ENCODE results near the gene STXBP4. TPM values are rescaled to one million over a fixed set of nuclear protein-coding genes. Genes with fewer than 3 reads are reported as not detected.

Gene STXBP4
- total RNA-seq, 1 experiment from 2014 or later, result 13.6 TPM

- H3K27me3 ChIP-seq (ENCODE audit: insufficient read depth, low read length), result no peaks in the 10 kb centered on the region
- DNase-seq (ENCODE audit: low read depth, low spot score) (no peak), ATAC-seq (no peak)
- peaks cover 39 to 58% of the 10 kb centered on the region in 2 experiments for H3K36me3 ChIP-seq (ENCODE audit: control insufficient read depth in 1 of 2, insufficient read depth in 2 of 2, low read length in 2 of 2)
- H3K4me2 ChIP-seq (ENCODE audit: low read length), result no peak overlapping the region
- H2AFZ ChIP-seq (ENCODE audit: low read depth, low read length, poor library complexity, severe bottlenecking), result no peak overlapping the region
- intact Hi-C loops (cut with micrococcal nuclease), result no loop called here
- CTCF ChIA-PET, result no interaction called here
- POLR2A ChIA-PET, result no interaction called here
- H3K9me2 ChIP-seq (ENCODE audit: insufficient read depth), result no peaks in the 10 kb centered on the region
- H3K27ac ChIP-seq (ENCODE audit: low read depth, low read length), result no peak overlapping the region
- no peak for TF ChIP-seq ZFX (IDR thresholded peaks at IDR 0.05)
- no peak for TF ChIP-seq YY1 (IDR thresholded peaks at IDR 0.05; ENCODE audit: extremely low read depth, insufficient replicate concordance, low read depth, low read length)
- no peak for TF ChIP-seq ATF3 (IDR thresholded peaks at IDR 0.05)
- no peak for TF ChIP-seq POLR2A (IDR thresholded peaks at IDR 0.05; ENCODE audit: borderline replicate concordance, extremely low read depth, insufficient read depth, insufficient read length)
- RAD21 ChIA-PET (ENCODE audit: low non-redundant PET in 1 of 2, low total read pairs in 2 of 2, uncharacterized antibody in 2 of 2, unreplicated experiment in 2 of 2), result no interaction called here
- no peaks in the 10 kb centered on the region for H3K79me2 ChIP-seq (ENCODE audit: insufficient read depth, low read length)
- no peaks in the 10 kb centered on the region for H3K9me3 ChIP-seq (ENCODE audit: control insufficient read depth in 1 of 2, insufficient read depth in 1 of 2, low read depth in 1 of 2, low read length in 2 of 2)
- H3K9ac ChIP-seq (ENCODE audit: low read length), result no peak overlapping the region
- no peaks in the 10 kb centered on the region for H4K20me1 ChIP-seq (ENCODE audit: insufficient read depth)
- no peaks in the 10 kb centered on the region for H3K4me1 ChIP-seq (ENCODE audit: control insufficient read depth in 1 of 2, insufficient read depth in 2 of 2, low read length in 2 of 2)
- H3K4me3 ChIP-seq (replicated peaks in 1 of 2; ENCODE audit: low read depth in 1 of 2, low read length in 2 of 2), result no peak overlapping the region
- BruUV-seq (replicated peaks), result no TSS peak
These were observed 34.6 kb upstream of the STXBP4 start for GRCh38 chr17:54933921-54934320.

GRCh38 chr17:54935471-54935870 lies 33.1 kb upstream of the STXBP4 start:
- ChIA-PET RAD21 (ENCODE audit: low non-redundant PET in 1 of 2, low total read pairs in 2 of 2, uncharacterized antibody in 2 of 2, unreplicated experiment in 2 of 2) (no interaction called here), CTCF (no interaction called here), POLR2A (no interaction called here)
- no peaks in the 10 kb centered on the region for H3K9me3 ChIP-seq (ENCODE audit: control insufficient read depth in 1 of 2, insufficient read depth in 1 of 2, low read depth in 1 of 2, low read length in 2 of 2)
- no peaks in the 10 kb centered on the region for H3K9me2 ChIP-seq (ENCODE audit: insufficient read depth)
- DNase-seq (ENCODE audit: low read depth, low spot score), result no peak
- H3K27ac ChIP-seq (ENCODE audit: low read depth, low read length), result no peak overlapping the region
- no peaks in the 10 kb centered on the region for H3K79me2 ChIP-seq (ENCODE audit: insufficient read depth, low read length)
- no peaks in the 10 kb centered on the region for H3K4me1 ChIP-seq (ENCODE audit: control insufficient read depth in 1 of 2, insufficient read depth in 2 of 2, low read length in 2 of 2)
- no peaks in the 10 kb centered on the region for H3K27me3 ChIP-seq (ENCODE audit: insufficient read depth, low read length)
- peaks cover 46 to 62% of the 10 kb centered on the region in 2 experiments for H3K36me3 ChIP-seq (ENCODE audit: control insufficient read depth in 1 of 2, insufficient read depth in 2 of 2, low read length in 2 of 2)
- no peak overlapping the region for H3K9ac ChIP-seq (ENCODE audit: low read length)
- H3K4me2 ChIP-seq (ENCODE audit: low read length), result no peak overlapping the region
- no peak overlapping the region for H3K4me3 ChIP-seq (replicated peaks in 1 of 2; ENCODE audit: low read depth in 1 of 2, low read length in 2 of 2)
- H2AFZ ChIP-seq (ENCODE audit: low read depth, low read length, poor library complexity, severe bottlenecking), result no peak overlapping the region
- no TSS peak for BruUV-seq (replicated peaks)
- ATAC-seq, result no peak
- TF ChIP-seq MAX (IDR thresholded peaks at IDR 0.05) (no peak), ATF3 (IDR thresholded peaks at IDR 0.05) (no peak), SIN3A (IDR thresholded peaks at IDR 0.05; ENCODE audit: low read depth) (no peak), RAD21 (IDR thresholded peaks at IDR 0.05; ENCODE audit: low read depth) (no peak), EZH2 (IDR thresholded peaks at IDR 0.05) (no peak), CBX3 (IDR thresholded peaks at IDR 0.05; ENCODE audit: low read depth) (no peak), ZNF274 (IDR thresholded peaks at IDR 0.05; ENCODE audit: low read depth, low read length) (no peak)
- intact Hi-C loops (cut with micrococcal nuclease), result no loop called here
- H4K20me1 ChIP-seq (ENCODE audit: insufficient read depth), result no peaks in the 10 kb centered on the region
